ENCODE results near the gene TFRC. TPM values are rescaled to one million over a fixed set of nuclear protein-coding genes. Genes with fewer than 3 reads are reported as not detected.

TFRC gene
- total RNA-seq, 1 experiment from 2014 or later = 143 TPM

DNA sequence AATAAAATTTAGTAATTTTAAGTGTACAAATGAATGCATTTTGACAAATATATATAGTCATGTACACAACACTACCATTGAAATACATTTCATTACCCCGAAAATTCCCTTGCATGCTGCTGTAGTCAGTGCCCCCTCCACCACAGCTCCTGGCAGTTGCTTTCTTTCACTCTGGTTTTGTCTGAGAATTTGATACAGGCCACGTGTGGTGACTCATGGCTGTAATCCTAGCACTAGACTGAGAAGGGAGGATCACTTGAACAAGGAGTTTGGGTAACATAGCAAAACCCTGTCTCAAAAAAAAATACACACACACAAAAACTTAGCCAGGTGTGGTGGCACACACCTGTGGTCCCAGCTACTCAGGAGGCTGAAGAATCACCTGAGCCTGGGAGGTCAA, 65.4 kb downstream of the TFRC start:
- ChIA-PET POLR2A (no interaction called here), CTCF (interaction anchor here (0.5 kb wide), 1 partner anchor 182 kb away, joined by 5 read pairs; no protein-coding TSS in a partner anchor)
- H3K4me3 Mint-ChIP-seq = no peak overlapping the region
- no peaks in the 10 kb centered on the region for H3K36me3 Mint-ChIP-seq
- H3K27ac Mint-ChIP-seq = no peak overlapping the region
- DNase-seq (ENCODE audit: low spot score) (no peak), ATAC-seq (no peak)
- no peaks in the 10 kb centered on the region for H3K4me1 Mint-ChIP-seq
- TF ChIP-seq GTF2I (CRISPR knock-in tag; conservative IDR thresholded peaks at IDR 0.05) (no peak), MXD4 (CRISPR knock-in tag; IDR thresholded peaks at IDR 0.05; ENCODE audit: borderline replicate concordance) (no peak), ZNF263 (CRISPR knock-in tag; IDR thresholded peaks at IDR 0.05; ENCODE audit: low read depth) (no peak), OVOL2 (CRISPR knock-in tag; IDR thresholded peaks at IDR 0.05; ENCODE audit: borderline replicate concordance) (no peak), IRF2 (CRISPR knock-in tag; IDR thresholded peaks at IDR 0.05; ENCODE audit: borderline replicate concordance, low read depth) (no peak), MLX (CRISPR knock-in tag; IDR thresholded peaks at IDR 0.05) (no peak), HMGA2 (CRISPR knock-in tag; IDR thresholded peaks at IDR 0.05) (no peak), FOXJ3 (CRISPR knock-in tag; IDR thresholded peaks at IDR 0.05; ENCODE audit: borderline replicate concordance) (no peak), SMAD4 (CRISPR knock-in tag; IDR thresholded peaks at IDR 0.05) (no peak)
- TF ChIP-seq, protein P1, sequence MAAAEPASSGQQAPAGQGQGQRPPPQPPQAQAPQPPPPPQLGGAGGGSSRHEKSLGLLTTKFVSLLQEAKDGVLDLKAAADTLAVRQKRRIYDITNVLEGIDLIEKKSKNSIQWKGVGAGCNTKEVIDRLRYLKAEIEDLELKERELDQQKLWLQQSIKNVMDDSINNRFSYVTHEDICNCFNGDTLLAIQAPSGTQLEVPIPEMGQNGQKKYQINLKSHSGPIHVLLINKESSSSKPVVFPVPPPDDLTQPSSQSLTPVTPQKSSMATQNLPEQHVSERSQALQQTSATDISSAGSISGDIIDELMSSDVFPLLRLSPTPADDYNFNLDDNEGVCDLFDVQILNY (CRISPR knock-in tag; IDR thresholded peaks at IDR 0.05) = no peak
- TF ChIP-seq, protein P2, sequence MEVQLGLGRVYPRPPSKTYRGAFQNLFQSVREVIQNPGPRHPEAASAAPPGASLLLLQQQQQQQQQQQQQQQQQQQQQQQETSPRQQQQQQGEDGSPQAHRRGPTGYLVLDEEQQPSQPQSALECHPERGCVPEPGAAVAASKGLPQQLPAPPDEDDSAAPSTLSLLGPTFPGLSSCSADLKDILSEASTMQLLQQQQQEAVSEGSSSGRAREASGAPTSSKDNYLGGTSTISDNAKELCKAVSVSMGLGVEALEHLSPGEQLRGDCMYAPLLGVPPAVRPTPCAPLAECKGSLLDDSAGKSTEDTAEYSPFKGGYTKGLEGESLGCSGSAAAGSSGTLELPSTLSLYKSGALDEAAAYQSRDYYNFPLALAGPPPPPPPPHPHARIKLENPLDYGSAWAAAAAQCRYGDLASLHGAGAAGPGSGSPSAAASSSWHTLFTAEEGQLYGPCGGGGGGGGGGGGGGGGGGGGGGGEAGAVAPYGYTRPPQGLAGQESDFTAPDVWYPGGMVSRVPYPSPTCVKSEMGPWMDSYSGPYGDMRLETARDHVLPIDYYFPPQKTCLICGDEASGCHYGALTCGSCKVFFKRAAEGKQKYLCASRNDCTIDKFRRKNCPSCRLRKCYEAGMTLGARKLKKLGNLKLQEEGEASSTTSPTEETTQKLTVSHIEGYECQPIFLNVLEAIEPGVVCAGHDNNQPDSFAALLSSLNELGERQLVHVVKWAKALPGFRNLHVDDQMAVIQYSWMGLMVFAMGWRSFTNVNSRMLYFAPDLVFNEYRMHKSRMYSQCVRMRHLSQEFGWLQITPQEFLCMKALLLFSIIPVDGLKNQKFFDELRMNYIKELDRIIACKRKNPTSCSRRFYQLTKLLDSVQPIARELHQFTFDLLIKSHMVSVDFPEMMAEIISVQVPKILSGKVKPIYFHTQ (CRISPR knock-in tag; IDR thresholded peaks at IDR 0.05) = no peak
- TF ChIP-seq, protein P3, sequence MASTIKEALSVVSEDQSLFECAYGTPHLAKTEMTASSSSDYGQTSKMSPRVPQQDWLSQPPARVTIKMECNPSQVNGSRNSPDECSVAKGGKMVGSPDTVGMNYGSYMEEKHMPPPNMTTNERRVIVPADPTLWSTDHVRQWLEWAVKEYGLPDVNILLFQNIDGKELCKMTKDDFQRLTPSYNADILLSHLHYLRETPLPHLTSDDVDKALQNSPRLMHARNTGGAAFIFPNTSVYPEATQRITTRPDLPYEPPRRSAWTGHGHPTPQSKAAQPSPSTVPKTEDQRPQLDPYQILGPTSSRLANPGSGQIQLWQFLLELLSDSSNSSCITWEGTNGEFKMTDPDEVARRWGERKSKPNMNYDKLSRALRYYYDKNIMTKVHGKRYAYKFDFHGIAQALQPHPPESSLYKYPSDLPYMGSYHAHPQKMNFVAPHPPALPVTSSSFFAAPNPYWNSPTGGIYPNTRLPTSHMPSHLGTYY (CRISPR knock-in tag; IDR thresholded peaks at IDR 0.05) = no peak
- TF ChIP-seq, protein P4, sequence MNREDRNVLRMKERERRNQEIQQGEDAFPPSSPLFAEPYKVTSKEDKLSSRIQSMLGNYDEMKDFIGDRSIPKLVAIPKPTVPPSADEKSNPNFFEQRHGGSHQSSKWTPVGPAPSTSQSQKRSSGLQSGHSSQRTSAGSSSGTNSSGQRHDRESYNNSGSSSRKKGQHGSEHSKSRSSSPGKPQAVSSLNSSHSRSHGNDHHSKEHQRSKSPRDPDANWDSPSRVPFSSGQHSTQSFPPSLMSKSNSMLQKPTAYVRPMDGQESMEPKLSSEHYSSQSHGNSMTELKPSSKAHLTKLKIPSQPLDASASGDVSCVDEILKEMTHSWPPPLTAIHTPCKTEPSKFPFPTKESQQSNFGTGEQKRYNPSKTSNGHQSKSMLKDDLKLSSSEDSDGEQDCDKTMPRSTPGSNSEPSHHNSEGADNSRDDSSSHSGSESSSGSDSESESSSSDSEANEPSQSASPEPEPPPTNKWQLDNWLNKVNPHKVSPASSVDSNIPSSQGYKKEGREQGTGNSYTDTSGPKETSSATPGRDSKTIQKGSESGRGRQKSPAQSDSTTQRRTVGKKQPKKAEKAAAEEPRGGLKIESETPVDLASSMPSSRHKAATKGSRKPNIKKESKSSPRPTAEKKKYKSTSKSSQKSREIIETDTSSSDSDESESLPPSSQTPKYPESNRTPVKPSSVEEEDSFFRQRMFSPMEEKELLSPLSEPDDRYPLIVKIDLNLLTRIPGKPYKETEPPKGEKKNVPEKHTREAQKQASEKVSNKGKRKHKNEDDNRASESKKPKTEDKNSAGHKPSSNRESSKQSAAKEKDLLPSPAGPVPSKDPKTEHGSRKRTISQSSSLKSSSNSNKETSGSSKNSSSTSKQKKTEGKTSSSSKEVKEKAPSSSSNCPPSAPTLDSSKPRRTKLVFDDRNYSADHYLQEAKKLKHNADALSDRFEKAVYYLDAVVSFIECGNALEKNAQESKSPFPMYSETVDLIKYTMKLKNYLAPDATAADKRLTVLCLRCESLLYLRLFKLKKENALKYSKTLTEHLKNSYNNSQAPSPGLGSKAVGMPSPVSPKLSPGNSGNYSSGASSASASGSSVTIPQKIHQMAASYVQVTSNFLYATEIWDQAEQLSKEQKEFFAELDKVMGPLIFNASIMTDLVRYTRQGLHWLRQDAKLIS (CRISPR knock-in tag; IDR thresholded peaks at IDR 0.05; ENCODE audit: borderline replicate concordance) = no peak
- TF ChIP-seq, protein P5, sequence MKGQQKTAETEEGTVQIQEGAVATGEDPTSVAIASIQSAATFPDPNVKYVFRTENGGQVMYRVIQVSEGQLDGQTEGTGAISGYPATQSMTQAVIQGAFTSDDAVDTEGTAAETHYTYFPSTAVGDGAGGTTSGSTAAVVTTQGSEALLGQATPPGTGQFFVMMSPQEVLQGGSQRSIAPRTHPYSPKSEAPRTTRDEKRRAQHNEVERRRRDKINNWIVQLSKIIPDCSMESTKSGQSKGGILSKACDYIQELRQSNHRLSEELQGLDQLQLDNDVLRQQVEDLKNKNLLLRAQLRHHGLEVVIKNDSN (CRISPR knock-in tag; IDR thresholded peaks at IDR 0.05) = no peak
- no peaks in the 10 kb centered on the region; the same call in none of the 2 replicates for H3K27me3 Mint-ChIP-seq (ENCODE audit: low read depth)
- peaks cover 7% of the 10 kb centered on the region; the same call in 1 of the 2 replicates for H3K9me3 Mint-ChIP-seq

DNA sequence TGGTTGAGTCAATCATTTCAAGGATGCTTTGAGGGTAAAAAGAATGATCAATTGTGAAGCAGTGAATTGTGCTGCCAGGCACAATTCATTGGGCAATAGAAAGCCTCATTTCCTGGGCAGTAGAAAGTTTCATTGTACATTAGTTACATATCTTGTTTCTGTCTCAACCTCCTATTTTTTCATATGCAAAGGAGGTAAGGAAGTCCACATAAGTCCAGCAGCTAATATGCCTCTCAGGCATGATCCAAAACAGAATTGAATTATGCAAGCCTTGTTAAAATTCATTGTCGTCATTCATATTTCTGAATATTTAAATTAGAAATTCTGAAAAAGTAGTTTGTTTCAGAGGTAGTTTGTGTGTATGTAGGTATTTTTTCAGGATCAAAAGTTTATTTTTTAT, 65.8 kb downstream of the TFRC start:
- Mint-ChIP-seq H3K27ac (no peak overlapping the region), H3K27me3 (ENCODE audit: low read depth) (no peaks in the 10 kb centered on the region; the same call in none of the 2 replicates), H3K9me3 (peaks cover 7% of the 10 kb centered on the region; the same call in 1 of the 2 replicates), H3K36me3 (no peaks in the 10 kb centered on the region), H3K4me3 (no peak overlapping the region), H3K4me1 (no peaks in the 10 kb centered on the region)
- DNase-seq (ENCODE audit: low spot score) (no peak), ATAC-seq (no peak)
- ChIA-PET CTCF (interaction anchor here (0.5 kb wide), 1 partner anchor 182 kb away, joined by 5 read pairs; no protein-coding TSS in a partner anchor), POLR2A (no interaction called here)
- no peak for TF ChIP-seq STAT6 (CRISPR knock-in tag; conservative IDR thresholded peaks at IDR 0.05; ENCODE audit: low read depth)
- TF ChIP-seq, protein P2 (CRISPR knock-in tag; IDR thresholded peaks at IDR 0.05) = no peak
- TF ChIP-seq, protein P6, sequence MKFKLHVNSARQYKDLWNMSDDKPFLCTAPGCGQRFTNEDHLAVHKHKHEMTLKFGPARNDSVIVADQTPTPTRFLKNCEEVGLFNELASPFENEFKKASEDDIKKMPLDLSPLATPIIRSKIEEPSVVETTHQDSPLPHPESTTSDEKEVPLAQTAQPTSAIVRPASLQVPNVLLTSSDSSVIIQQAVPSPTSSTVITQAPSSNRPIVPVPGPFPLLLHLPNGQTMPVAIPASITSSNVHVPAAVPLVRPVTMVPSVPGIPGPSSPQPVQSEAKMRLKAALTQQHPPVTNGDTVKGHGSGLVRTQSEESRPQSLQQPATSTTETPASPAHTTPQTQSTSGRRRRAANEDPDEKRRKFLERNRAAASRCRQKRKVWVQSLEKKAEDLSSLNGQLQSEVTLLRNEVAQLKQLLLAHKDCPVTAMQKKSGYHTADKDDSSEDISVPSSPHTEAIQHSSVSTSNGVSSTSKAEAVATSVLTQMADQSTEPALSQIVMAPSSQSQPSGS (CRISPR knock-in tag; IDR thresholded peaks at IDR 0.05; ENCODE audit: borderline replicate concordance, low read depth) = no peak

Data from WTC11 (cell line).